Retina (tissue), 1 donor: ENCODE measurements around the gene PDZRN4.
"Not testable (repeated sequence)": the region's sequence is repeated elsewhere in the genome, so short reads cannot be mapped to it uniquely, and the experiment has no call there.

ENCODE experiments used
- DNase-seq: peaks from one replicate; pipeline ENCODE4 v3.0.0-alpha.2; 2016

Gene PDZRN4

DNA sequence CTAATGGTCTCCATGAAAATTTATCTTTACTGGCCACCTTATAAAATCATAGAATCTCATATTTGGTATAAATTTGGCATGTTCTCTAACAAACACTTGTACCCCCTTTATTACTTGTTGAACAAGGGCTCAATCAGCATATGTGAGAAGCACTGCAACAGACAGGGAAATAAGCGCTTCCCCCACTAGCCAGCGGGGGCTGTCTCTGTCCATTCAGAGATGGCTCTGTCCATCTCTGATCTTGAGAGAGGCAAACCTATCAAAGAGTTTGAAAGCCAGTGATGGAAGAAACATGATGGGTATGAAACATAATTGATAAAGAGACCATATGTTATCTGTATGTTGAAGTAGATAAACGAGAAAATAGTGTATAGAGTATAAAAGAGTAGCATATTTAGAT, 326.8 kb downstream of the PDZRN4 start:
- DNase-seq = no peak

DNA sequence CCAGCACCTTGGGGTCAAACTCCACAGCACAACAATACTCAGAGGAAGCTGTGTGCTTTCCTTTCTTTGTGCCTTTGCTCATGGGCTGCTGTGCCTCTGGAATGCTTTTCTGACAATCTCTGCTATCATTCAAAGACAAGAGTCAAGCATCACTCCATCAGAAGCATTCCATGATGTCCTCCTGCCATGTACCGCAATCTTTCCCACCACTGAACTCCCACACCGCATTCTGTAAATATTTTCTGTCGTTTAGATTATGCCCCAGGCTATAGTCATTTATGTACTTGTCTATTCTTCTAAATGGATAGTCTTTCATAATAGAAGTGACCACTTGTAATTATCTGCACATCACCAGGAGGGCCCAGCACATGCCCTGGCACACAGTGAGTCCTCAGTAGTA, 327.8 kb downstream of the PDZRN4 start:
- no peak for DNase-seq

DNA sequence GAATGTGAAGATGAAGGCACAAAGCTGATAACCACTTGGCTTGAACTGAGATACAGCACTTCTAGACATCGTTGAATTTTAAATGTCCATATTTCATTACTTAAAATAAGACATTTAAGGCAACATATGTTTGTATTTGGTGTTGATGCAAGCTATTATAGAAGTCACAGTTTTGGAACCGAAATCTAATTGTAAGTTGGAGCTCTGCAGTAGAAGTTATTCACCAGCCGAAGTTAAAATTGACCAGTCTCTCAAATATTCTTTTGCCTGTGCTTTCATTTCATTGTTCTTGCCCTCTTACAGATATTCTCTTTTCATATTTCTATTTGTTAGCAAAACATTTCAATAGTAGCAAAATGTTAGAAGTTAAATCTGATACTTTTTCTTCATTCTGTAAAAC, 332.7 kb downstream of the PDZRN4 start:
- DNase-seq = no peak

DNA sequence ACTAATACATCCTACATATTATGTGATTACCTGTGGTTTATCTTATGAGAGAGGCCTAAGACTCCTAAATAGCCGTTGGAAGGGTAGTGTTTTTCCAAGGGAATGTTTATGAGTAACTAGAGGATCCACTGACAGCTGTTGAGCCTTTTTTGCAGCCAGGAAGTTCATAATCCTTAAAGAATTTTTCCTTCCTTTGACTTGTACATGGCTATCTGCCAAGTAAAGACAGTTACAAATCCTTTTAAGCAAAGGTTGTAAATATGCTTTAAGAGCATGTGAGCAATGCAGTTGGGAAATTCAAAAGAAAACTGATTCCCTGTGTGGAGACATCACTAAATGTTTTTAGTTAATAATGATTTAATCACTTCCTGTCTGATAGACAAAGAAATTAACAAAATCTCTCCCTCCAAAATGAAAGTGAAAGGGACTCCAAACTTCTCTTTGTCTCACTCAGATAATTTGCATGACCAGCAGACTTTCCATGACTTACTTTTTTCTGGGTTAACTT, 333.8 kb downstream of the PDZRN4 start:
- no peak for DNase-seq

DNA sequence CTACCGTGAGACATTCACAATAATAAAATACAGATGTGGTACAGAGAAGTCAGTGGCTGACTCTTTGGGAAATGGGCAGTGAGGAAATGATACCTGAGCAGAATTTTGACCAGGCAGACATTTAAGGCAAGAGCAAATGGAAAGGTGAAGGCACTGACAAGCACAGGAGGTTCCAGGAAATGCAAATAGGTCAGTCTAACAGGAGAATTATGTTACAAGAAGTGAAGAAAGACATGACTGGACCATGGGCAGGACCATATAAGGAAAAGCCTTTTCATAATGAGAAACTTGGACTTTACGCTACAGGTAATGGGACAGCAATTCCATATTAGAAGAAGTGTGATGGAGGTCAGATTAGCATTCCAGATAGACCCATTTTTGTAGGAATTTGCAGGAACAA, 338.9 kb downstream of the PDZRN4 start:
- DNase-seq = no peak

DNA sequence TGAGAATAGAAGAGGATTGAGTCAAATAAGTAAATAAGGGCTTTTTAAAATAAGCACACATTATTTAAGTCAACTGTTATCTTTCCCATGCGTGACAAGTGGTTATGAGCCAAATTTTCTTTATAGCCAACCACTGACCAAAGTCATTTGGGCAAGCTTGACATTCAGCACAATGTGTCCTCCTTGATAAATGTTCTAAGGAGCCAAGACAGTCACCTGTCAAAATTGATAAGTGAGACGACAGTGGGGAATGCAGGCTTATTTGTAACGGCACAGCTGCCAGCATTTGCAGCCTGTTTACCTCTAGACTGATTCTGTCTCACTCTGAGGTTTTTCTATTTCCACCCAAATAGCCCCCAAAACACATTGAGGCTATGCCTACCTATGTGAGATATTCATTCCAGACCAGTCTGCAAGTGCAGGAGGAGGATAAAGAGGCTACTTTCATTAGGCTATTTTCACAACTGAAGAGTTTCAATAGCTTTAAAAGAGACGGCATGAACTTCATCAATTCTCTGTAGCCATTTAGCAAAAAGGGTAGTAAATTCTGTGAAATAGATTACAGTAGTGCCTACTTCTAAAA, 339.5 kb downstream of the PDZRN4 start:
- no peak for DNase-seq

DNA sequence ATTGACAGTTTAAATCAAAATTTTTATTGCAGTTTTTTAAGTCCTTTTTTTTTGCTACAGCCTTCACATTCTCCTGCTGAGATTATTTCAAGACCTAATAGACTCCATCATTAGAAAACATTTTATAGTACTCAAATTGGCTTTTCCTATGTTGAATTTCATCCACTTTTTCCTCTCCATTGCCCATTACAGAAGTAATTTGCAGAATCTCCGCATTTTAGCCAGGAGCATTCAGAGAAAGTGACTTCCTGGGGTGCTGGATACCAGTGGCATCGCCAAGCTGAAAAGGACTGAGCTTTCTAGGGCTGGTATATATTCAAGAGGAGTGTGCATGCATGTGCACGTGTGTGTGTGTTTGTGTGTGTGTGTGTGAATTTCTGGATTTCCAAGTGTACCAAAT, 340.8 kb downstream of the PDZRN4 start:
- DNase-seq = no peak

DNA sequence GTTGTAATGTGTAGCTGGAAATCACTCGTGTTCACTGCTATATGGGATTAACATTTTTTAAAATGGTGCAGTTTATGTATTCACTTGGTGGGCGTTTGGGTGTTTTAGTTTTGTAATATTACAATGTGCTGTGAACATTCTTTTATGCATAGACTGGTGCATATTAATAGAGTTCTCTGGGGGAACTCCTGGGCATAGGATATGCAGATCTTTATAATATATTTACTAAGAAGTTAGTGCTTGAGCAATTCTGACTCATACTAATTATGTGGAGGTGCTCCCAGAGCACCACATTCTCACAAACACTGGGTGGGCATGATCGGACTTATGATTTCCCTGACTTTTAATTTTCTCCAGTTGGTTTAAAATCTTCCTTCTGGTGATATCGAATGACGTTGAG, 342.3 kb downstream of the PDZRN4 start:
- no peak for DNase-seq

DNA sequence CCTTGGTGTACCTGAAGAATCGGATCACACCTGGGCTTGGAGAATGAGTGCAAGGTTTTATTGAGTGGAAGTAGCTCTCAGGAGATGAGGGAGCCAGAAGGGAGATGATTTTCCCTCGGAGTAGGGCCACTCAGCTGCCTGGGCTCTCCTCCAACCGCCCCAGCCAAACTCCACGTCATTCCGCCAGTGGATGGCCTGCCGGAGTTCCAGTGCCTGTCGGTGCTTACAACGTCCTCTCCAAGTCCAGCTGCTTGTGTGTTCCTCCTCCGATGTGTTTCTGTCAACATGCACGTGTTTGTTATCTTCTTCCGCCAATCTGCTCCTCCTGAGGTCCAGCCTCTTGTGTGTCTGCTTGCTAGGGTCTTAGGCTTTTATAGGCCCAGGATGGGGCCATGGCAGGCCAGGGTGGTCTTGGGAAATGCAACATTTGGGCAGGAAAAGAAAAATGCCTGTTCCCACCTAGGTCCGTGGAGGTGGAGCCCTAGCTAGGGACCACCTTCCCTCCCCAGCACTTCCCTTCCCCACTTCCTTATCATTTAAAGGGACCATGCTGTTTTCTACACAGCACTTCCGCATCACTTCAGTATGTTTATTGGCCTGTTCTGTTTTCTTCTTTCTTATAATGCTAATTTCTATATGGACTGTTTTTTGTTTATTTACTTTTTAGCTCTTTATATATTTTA, 343.2 kb downstream of the PDZRN4 start:
- DNase-seq = no peak

DNA sequence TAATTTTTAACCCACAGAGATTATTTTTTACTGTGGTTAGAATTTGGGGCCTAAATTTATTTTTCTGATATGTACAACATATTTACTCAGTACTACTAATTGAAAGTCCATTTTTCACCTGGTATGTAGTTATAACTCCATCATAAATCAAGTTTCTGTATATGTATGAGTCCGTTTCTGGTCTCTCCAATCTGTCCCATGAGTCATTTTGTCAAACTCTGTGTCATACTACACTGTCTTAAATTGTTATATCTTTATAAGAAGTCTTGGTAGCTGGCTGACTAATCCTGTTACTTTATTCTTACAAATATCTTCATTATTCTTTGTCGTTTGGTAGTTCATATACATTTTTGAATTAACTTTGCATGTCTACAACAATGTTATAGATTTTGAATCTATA, 344.0 kb downstream of the PDZRN4 start:
- no peak for DNase-seq

DNA sequence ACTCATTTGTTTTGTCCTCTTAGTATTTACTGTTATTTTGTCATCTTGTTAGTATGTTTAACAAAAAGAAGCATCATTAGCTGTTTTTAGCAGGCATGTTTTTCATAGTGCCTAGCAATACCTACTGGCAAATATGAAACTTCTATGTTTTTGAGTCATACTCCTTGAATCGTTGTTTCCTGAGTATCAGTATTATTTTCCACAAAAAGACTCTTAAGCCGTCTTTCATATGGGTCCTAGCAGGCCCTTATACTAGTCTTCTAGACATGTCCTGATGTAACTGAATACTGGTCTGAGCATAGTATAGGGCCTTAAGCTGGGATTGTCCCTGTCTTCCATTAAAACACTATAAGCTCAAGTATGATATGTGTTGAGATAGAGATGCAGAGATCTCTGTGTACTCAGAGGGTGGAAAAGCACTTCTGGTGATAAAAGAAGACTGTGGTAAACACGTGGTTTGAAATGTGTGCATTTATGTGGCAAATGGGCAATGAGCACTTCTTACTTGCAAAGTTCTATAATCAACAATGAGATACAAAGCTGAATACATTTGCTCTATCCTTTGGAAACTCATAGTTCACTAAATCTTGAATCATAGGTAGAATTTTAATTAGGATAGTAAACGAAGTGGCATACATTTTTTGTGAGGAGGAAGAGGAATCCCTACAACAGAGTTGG, 348.8 kb downstream of the PDZRN4 start:
- no peak for DNase-seq

DNA sequence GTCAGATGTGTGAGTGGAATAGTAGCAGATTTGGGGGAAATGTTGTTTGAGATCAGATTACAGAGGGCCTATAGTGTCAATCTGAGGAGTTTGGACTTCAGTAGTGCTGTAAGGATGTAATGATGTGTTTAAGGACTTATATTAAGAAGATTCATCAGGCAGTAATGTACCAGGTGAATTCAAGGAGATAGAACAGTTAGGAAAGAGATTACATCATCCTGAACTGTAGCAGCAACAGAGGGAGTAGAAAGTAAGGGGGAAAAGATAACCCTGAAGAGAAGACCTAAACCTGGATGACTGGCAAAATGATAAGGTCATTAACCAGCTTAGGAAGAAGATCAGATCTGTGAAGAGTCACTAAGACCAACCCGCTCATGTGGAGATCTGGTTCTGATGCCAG, 349.4 kb downstream of the PDZRN4 start:
- DNase-seq = no peak

DNA sequence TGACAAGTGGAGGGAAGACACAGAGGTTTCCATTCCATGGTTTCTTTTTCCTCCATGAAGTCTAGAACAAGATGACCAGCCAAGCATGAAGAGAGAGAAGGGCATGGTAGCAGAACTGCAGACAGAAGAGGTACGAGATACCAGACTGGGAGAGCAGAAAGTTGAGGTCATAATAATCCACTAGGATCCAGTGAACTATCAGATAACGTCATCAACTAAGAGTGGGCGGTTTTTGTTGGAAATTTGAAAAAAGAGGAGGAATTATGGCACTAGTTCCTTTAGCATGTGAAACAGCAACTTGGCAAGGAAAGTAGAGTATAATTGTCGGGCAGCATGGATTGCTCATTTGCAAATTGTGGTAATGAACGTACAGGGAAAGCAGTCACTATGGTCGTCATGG, 357.6 kb downstream of the PDZRN4 start:
- DNase-seq = no peak

DNA sequence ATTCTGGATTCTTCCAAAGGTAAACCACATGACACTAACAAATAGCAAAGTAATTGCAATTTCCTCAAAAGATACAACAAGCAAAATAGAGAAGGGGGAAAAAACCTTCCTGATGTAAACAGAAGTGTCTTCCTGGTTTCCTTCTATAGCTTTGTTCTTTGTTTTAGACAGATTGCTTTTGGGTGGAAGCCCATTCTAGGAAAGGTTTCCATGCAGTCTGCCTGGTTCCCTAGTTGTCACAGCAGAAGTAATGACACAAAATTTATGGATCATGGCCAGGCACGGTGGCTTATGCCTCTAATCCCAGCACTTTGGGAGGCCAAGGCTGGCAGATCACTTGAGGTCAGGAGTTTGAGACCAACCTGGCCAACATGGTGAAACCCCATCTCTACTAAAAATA, 359.0 kb downstream of the PDZRN4 start:
- DNase-seq = not testable (repeated sequence)

DNA sequence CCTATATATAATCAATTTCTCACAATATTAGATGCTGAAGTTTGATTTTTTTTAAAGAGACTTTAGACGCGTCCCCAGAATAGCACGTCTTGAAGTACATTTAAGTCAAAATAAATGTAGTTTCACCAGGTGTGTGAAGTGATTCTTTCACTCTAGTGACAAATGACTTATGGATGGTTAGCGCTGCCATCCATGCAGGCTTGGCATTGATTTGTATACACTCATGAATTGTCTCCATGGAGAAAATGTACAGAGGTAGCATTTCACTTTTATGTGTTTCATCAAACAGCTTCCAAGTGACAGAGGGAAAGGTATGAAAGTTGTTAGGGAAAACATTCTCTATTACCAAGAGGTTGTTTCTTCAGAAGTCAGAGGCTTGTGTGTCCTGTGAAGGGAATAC, 360.8 kb downstream of the PDZRN4 start:
- no peak for DNase-seq

DNA sequence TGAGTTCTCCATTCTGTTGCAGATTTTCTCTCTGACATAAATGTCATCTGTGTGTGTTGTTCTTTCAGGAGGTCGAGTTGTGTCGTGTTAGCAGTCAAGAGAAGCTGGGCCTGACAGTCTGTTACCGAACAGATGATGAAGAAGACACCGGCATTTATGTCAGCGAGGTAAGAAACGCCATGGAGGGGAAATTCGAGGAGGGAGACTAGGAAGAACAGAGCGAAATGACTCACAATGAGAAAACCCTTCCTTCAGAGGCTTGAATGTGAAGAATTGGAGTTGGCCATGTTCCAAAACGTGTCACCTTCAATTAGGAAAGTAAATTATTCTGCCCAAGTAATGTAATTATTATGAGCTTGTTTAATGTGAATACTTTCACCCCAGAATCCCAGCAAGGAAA, 364.5 kb downstream of the PDZRN4 start:
- peak; percentile 47 for DNase-seq

DNA sequence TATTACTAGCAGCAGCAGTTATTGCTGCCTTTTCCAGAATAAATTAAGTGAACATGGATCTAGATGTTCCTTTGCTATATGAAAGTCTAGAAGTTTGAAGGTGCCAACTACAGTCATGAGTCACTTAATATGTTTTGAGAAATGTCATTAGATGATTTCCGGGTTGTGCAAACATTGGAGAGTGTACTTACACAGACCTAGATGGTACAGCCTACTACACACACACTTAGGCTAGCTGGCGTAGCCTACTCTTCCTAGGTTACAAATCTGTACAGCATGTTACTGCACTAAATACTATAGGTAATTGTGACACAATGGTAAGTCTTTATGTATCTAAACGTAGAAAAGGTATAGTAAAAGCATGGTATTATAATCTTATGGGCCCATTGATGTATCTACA, 368.1 kb downstream of the PDZRN4 start:
- DNase-seq = no peak

DNA sequence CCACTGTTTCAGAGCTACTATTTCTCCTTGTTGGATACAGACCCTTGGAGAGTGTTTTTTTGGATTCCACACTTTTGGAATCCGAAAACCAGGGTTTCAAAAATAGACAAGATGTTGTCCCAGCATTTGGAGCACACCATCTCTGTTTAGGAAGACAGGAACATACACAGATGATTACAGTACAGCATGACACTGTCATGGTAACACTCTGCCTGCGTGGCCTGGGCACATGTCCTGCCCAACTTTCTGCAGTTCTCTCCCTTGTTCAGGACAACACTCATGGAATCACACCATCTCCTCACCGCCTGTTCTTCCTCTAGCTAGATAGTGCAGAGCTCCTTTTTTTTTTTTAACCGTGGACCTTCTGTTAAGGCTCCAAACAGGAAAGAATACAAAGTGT, 369.2 kb downstream of the PDZRN4 start:
- no peak for DNase-seq

DNA sequence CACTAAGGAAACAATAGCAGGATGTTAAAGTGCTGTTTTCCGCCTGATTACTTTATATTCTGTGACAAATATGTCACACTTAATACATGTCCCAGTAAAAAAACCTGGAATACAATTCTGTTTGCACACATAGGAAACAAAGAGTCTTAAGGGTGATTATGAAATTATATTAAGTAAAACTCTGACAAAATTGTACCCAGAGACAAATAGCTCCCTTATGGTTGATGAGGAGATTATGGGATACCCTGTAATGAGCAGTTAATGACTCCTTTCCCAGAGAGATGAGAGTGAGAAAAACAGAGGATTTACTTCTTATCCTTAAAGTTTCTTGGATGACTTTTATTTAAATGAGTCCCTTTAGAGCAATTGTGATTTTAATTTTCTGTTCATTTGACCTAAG, 370.6 kb downstream of the PDZRN4 start:
- no peak for DNase-seq

DNA sequence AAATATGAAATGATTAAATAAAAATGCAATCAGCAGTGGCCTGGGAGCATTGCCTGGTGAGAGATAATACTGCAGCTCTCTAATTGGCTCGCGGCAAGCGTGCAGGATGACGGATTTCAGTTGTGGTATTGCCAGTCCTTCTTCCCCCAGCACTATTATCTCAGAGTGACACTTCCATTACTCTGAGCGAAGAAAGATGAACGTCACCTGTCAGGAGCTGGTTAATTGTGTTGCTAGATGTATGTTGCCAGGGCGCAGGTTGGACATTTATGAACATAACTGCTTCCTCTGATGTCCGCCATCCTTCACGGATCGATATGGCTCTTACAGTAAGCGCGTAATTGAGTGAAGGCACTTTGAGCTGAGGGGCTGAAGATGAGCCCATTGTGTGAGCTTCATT, 374.9 kb downstream of the PDZRN4 start:
- DNase-seq = no peak

DNA sequence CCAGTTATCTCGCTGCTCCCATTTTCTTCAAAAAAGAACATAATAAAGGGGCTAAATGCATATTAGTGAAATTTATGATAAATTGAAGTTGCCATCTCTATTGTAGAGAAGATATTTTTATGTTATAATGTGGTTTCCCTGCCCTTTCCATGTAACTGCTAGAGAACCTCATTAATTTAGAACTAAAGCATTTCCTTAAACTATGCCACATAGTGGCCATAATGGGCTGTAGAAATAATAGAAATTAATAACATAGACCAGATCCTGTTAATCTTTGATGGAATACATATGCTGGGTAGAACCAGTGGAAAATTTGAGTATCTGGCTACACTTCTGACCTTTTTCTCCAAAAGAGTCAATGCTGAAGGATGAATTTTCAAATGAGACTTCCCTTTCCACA, 376.7 kb downstream of the PDZRN4 start:
- DNase-seq = no peak

DNA sequence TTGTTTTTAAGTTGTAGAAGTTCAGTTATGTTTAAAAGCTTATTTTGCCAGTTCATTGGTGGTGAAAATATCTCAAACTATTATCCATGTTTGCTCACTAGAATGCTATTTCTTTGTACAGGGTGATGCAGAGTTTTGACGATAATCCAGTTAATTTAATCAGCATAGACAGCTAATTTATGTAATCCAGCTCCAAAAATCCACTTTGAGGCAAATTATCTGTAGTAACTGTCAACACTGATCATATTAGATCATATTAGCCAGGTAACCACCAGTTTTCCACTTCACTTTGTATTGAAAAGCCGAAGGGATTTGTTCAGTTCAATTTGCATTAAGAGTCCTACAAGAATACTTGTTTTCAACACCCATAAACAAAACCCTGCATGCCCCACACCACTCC, 378.6 kb downstream of the PDZRN4 start:
- peak; percentile 9 for DNase-seq

DNA sequence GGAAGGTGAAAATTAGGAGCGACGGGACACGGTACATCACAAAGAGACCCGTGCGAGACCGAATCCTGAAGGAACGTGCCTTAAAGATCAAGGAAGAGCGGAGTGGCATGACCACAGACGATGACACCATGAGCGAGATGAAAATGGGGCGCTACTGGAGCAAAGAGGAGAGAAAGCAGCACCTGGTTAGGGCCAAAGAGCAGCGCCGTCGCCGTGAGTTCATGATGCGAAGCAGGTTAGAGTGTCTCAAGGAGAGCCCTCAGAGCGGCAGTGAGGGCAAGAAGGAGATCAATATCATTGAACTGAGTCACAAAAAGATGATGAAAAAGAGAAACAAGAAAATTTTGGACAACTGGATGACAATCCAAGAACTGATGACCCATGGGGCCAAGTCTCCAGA, 385.3 kb downstream of the PDZRN4 start:
- no peak for DNase-seq

DNA sequence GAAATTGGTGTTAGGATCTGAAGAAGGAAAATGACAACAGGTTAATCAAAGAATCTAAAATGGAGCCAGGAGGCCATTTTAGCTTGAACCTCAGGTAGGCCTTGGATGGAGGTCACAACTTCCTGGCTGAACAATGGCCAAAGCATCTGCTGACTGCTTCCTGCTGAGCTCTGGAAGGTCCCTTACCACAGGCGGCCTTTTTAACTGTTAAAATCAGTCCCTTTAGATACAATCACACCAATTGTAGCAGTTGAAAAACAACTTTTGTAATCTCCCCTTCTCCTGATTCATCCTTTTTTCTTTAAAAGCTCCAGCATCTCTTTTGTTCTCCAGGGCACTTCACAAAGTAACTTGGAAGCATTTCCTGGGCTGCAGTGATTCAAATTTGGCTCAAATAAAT, 388.8 kb downstream of the PDZRN4 start:
- DNase-seq = no peak

DNA sequence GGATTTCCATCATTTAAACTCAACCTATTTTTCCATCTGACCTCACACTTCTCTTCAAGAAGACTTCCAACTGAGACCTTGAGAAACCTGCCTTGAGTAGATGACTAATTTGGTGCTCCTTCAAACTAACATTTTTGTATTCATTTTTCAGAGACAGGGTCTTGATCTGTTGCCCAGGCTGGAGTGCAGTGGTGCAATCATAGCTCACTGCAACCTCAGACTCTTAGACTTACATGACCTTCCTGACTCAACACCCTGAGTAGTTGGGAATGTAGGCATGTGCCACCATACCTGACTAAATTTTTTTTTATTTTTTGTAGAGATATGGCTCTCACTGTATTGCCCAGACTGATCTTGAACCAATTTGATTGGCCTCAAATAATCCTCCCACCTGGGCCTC, 389.9 kb downstream of the PDZRN4 start:
- DNase-seq = no peak
